Stimulated activated CD4-positive, alpha-beta T cell treated with anti-CD3 and anti-CD28 coated beads, Interleukin-1b, Interleukin-23, amount 100 ng/mL, for 48 hours (primary cell): ENCODE measurements around the gene CRTC3.

ENCODE experiments used
- DNase-seq: peaks from one replicate; pipeline ENCODE4 v3.0.0-alpha.2; 2020

CRTC3 gene

GRCh38 chr15:90564051-90564450 lies 34.3 kb downstream of the CRTC3 start:
- DNase-seq, result no peak

- no peak for DNase-seq
Measured at GRCh38 chr15:90564590-90564989, 34.9 kb downstream of the CRTC3 start.

GRCh38 chr15:90565866-90566265 lies 36.1 kb downstream of the CRTC3 start:
- no peak for DNase-seq

DNA sequence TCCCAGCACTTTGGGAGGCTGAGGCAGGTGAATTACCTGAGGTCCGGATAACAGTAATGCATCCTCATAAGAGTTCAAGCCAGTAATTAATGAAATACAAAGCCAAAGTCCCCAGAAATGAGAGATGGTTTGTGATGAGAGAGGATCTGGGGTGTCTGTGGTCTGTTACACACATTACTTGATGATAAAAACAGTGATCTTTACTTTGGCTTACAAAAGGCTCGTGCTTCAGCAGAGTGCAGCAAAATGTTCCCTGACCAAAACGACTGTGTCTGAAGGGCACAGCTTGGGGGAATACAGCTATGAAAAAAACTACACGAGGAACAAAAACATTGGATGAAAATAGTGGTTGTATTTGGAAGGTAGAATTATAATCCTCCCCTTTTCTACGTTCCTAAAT lies 40.9 kb downstream of the CRTC3 start:
- no peak for DNase-seq

- no peak for DNase-seq
Measured at GRCh38 chr15:90571063-90571541, 41.4 kb downstream of the CRTC3 start.

DNA sequence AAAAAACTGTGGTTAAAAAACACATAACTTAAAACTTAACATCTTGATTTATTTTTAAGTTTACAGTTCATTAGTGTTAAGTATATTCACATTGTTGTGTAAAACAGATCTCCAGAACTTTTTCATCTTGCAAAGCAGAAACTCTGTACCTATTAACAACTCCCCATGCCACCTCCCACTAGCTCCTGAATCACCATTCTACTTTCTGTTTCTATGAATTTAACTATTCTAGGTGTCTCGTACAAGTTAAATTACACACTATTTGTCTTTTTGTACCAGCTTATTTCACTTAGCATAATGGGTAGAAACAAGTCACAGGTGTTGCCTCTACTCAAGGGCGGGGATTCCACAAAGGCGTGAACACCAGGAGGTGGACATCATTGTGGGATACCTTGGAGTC lies 43.2 kb downstream of the CRTC3 start:
- DNase-seq, result no peak

- no peak for DNase-seq
Measured at GRCh38 chr15:90576711-90577389, 47.1 kb downstream of the CRTC3 start.

DNA sequence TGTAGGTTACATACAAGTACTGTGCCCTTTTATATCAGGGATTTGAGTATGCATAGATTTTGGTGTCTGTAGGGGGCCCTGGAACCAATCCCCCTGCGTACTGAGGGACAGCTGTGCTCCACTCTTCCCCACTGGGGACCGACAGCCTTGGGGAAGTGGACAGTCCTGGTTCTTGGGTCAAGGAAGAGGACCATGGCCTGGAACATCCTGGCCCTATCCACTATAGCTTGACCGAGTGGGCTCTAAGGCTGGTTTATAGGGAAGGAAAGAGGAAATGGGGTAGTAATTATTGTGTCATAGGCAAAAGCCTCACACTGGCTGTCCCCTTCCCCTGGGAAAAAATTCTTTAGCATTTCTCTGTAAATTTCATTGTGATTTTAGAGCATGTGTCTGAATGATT lies 49.5 kb downstream of the CRTC3 start:
- no peak for DNase-seq

DNA sequence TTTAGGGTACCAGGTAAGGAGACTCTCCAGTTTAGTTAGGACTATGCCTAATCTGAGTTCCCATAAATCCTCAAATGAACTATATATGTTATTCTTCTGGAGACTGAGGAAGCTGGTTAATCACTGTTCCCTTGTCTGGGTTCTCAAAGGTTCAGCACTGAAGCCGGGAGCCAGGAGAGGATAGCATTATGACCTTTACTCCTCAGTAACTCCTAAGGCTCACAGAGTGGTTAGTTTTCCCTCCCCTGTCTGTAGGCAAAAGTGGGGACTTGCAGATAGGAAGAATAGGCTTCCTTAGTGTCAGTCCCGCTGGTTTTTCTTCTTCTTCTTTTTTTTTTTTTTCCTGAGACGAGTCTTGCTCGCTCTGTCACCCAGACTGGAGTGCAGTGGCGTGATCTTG lies 50.4 kb downstream of the CRTC3 start:
- DNase-seq, result no peak

DNA sequence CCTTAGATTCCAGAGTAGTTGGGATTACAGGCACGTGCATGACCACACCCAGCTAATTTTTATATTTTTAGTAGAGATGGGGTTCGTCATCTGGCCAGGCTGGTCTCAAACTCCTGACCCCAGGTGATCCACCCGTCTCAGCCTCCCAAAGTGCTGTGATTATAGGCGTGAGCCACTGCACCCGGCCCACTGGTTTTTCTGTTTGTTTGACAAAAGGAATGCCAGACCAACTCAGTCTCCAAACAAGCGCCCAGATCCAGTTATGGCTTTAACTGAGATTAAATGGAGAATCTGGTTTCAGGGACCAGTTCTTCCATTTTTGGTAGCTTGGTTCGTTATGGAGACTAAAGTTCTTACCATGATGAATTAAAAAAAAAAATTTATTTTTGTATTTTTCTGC lies 50.8 kb downstream of the CRTC3 start:
- DNase-seq, result no peak

DNA sequence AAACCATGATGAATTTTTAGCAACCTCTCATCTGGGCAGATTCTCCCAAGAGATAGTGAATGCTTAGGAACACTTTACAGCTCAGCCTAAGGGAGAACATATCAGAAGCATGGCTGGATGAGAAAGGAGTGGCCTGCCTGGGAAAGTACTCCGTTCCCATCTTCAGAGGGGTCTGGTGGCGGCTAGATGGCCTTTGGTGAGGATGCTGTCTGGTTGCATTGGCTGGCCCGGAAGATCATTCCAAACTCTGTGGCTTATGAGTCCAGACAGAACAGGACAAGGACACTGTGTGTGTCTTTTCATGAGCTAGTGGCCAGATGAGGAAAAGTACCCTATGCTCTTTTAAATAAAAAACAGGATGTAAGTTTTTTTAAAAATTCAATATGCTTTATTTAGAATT lies 51.2 kb downstream of the CRTC3 start:
- DNase-seq, result no peak

GRCh38 chr15:90581771-90582352 lies 52.1 kb downstream of the CRTC3 start:
- DNase-seq, result peak; percentile 49

- DNase-seq, result no peak
Measured at GRCh38 chr15:90582553-90582952, 52.8 kb downstream of the CRTC3 start.

DNA sequence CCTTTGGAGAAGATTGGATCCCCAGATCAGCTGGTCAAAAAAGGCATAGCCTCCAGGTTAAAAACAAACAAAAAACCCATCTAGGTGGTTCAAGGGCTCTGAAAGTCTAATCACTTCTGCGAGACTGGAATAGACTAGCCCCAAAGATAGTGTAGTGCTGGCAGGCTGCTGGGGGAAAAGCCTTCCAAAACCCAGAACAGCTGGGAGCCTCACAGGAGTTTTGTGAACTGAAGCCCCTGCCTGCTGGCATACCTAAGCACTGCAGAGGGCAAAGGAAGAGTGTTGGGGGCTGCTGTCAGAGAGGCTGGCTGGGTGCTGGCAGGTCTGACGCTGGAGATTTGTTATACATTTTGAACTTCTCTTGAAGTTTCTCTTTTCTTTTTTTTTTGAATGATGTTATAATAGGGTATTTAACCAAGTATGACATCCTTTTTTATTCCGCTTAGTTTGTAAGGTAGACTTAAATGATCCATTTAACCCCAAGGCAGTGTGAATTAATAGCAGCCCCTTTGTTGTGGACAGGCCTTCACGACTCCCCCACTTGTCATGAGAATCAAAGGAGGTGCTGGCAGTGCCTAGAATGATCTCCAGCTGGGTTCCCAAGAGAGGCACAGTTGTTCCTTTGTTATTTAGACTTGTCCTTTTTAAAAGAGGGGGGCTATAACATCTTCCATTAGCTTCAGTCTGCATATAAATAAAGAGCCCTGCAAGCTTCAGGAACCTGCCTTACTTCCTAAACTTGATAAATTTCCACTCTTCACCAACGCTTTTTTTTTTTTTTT lies 53.9 kb downstream of the CRTC3 start:
- no peak for DNase-seq

DNA sequence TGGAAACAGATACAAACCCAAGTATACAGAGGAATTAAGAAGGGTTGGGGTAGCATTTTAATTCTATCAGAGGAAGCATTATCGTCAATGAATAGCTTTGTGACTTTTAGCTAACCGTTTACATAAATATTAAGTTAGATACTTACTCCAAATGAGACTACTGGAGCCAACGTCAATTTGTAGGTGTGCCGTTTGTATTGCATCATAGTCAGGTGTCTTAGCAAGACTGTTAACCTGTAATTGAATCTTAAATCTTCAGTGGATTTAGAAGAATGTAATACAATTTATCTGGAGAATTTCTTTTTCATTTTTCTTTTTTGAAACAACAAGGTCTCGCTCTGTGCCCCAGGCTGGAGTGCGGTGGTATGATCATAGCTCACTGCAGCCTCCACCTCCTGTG lies 55.1 kb downstream of the CRTC3 start:
- no peak for DNase-seq

DNA sequence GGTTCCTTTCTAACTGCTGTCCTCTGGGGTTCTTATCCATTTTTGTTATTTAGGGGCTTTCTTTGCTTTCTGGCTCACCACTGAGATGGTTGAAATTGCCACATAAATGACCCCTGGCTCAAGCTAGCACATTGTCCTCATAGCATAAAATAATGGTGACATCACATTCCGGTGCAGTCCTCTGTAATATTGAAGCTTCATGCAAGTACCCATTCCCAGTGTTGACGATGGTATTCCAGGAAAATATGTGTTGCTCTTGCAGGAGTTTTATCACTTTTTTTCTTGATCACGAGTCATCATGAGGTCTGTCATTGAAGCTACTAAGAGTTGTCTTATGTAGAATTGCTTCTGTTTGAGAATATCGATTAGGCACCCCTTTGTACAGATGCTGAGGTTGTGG lies 56.1 kb downstream of the CRTC3 start:
- DNase-seq, result no peak

DNA sequence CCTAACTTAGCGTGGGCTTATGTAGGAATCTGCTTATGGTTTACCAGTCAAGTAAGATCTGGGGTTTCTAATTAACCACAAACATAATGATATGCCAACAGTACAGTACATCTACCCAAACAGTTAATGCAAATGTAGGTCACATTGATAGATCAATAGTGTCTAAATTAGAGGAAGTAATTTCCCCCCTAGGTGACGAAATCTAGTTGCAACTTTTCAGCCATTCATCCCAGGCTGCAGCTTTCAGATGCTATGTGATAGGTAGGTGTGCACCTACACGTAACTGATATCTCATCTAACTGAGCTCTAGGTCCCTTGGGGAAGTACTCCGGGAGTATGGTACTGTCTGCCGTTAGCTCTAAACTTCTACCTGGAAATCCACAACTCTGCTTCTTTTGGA lies 57.2 kb downstream of the CRTC3 start:
- no peak for DNase-seq

DNA sequence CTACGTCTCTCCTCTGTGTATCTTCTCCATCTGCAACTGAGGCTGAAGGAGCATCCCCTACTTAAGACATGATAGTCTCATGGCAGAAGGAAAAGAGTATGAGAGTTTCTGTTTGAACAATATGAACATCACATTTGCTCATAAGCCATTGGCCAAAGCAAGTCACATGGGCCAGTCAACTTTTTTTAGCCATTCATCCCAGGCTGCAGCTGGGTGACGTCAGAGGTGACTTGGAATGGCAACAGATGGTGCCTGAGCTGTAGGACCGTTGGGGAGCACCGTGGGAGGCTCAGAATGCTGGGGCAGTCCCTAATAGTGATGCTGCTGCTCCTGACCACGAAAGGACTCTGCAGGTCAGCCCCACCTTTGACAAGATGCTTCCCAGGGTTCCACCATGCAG lies 58.7 kb downstream of the CRTC3 start:
- no peak for DNase-seq

DNA sequence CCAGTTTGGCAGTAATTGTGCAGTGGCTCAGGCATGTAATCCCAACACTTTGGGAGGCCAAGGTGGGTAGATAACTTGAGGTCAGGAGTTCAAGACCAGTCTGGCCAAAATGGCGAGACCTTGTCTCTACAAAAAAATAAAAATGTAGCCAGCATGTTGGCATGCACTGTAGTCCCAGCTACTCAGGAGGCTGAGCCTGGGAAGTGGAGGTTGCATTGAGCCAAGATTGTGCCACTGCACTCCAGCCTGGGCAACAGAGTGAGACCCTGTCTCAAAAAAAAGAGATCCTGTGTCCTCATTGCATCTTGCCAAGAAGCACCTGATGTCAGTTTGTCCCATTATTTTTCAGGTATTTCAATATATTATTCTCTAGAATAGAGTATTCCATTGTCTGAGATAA lies 61.8 kb downstream of the CRTC3 start:
- no peak for DNase-seq

DNA sequence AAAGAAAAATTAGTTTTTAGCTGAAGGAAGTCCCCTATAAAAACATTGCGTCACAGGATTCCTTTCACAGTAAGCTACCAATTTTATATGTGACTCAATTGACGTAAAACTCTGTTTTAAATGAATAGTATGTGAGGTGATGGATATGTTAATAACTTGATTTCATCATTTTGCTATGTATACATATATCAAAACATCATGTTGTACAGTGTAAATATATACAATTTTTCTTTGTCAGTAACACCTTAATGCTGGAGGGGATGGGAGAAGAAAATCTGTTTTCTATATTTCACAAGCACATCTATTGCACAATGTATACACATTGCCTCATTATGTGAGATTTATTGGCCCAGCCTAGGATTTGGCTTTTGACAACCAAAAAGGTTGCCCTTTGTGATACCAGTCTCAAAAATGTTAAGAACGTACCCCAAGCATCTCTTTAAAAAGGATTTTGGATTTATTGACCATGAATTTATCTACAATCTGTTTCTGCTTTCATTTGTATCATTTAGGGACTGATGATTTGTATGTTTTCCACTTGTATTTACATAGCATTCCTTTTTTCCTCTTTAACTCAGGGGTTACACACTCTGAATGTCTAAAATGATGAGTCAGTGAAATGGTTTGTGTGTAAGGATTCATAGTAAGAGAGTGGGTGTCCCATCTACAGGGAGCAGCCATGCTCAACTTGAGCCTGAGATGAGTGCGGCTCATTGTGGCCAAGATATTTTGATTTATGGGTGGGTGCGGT lies 62.6 kb downstream of the CRTC3 start:
- DNase-seq, result peak; percentile 35

DNA sequence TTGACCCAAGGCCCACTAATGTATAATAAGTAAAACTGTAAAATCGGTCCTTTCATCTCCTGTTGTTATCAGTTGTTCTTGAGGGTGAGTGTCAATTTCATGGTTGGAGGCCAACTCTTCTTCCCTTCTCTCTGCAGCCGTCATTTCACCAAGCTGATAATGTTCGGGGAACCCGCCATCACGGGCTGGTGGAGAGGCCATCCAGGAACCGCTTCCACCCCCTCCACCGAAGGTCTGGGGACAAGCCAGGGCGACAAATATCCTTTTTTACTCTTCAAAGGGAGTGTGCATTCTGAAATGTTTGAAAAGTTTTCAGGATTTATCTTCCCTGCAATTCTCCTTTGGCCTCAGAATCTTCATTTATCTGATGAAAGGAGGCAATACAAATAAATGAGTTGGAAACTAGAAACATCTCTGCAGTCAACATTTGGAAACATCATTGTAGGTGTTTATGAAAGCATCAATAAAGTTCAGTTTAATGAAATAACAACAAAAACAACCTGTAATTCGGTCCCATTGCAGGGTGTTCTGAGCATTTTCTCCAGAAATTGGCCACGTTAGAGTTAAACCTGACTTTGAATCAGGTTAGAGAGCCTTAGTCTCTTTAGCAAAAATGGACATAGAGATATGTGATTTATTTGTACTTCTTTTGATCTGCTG lies 63.9 kb downstream of the CRTC3 start:
- DNase-seq, result peak; percentile 10

DNA sequence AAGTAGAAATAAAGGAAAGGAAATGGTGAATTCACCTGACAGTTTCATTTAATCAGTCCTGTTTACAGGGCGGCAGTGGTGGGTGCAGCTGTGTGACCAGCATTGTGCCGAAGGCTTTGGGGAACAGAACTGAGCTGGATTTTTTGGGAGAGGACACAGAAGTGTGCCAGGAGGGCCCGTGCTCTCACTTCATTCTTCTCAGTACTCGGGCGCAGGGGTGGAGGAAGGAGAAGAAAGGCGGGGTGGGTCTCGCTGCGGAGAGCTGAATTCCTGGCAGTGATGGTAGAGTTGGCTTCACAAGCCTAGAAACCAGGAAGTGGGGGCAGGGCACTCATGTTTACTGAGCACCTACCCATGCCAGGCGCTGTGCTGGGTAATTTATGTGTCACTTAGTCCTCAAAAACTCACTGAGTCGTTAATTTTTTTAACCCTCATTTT lies 64.6 kb downstream of the CRTC3 start:
- peak; percentile 89 for DNase-seq

DNA sequence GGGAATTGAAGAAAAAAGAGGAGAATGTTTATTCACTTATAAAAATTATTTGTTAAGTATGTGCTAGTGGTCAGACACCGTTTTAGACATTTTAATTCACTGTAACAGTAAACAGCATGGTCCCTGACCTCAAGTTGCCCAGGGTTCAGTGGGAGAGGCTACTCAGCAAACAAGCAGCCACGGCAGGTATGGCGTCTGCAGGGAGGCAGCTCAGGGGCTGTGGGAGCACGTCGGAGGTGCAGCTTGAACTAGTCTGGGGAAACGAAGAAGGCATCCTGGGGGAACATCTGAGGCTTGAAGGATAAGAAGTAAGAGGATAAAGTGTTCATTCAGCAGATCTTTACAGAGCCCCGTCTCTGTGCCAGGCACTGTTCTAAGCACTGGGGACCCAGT lies 66.0 kb downstream of the CRTC3 start:
- no peak for DNase-seq
